Stimulated activated CD8-positive, alpha-beta memory T cell treated with anti-CD3 and anti-CD28 coated beads, Interleukin-4, amount 100 ng/mL, for 1 hour (primary cell): Measurements from ENCODE around the gene CLDND1.

Source experiments
- DNase-seq, 2 donors: peaks; one replicate each; pipeline ENCODE4 v3.0.0-alpha.2; 2020; ENCODE audit warnings: low read depth in 2 of 2, low spot score in 1 of 2

CLDND1 gene

GRCh38 chr3:98552232-98553020 is 29.7 kb upstream of the CLDND1 start:
- DNase-seq, result no peak

GRCh38 chr3:98551754-98552153 is 29.1 kb upstream of the CLDND1 start:
- DNase-seq, result no peak

DNA sequence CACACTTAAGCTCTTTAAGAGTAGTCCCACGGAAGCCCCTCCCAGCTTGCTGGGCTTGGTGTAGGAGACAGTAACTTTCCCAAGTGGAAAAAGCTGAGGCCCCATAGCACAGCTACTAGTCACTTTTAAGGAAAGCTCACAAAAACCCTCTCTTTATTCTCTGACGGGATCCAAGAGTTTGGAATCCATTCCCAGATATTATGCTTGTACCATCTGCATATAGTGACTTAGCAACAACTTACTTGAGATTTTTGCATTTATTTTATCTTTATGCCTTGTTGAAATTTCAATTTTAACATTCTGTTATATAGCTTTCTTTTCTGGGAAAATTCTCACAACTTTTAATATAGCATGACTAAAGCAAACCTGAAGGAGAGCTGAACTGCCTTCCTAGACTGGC is 28.5 kb upstream of the CLDND1 start:
- no peak for DNase-seq

GRCh38 chr3:98550833-98551232 is 28.1 kb upstream of the CLDND1 start:
- no peak for DNase-seq

GRCh38 chr3:98548544-98548943 is 25.8 kb upstream of the CLDND1 start:
- no peak for DNase-seq

DNA sequence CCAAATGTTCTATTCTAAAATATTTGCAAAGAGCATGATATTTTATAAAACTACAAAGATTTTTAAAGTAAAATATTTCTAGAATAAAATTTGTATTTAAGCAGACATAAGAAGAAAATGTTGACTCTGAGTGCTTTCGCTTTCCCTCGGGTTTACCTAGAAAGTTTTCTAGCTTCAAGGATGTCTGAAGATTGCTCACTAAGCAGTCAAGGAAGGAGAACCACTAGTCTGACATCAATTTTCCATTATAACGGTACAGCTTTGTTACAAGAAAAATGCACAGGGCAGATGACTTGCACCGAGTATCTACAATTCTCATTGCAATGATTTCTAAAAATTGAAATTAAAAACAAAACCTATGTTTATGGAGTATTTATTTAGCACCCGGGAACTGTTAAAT is 23.2 kb upstream of the CLDND1 start:
- DNase-seq, result no peak

- no peak for DNase-seq
Measured at GRCh38 chr3:98542623-98543022, 19.9 kb upstream of the CLDND1 start.

GRCh38 chr3:98541695-98542094 is 19.0 kb upstream of the CLDND1 start:
- DNase-seq, result no peak

- no peak for DNase-seq
Measured at GRCh38 chr3:98540346-98540745, 17.6 kb upstream of the CLDND1 start.

DNA sequence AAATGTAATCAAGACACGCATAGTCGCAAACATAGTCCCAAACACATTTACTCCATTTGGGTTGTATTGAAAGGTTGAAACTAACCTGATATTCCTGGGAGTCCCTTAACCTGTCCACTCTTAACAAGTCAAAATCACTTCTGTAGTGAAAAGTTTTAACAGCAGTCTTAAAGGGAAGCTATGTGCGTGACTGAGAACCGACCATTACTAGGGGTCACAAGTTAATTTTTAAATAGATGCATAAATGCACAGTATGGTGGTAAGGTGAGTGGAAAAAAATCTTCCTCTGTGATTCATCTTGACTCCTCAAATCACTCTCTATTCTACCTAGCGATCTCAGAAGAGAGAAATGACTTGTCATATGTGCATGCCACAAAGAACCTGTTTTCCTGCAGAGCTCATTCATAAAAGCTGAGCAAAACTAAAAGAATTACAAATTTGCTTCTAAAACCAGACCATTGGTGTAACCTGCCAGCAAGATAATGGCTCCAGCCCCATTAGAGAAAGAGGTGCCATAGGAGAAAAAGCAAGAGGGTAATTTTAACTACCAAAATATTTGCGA is 13.8 kb upstream of the CLDND1 start:
- no peak for DNase-seq

- DNase-seq, result no peak
Measured at GRCh38 chr3:98534734-98535133, 12.0 kb upstream of the CLDND1 start.

GRCh38 chr3:98534168-98534567 is 11.5 kb upstream of the CLDND1 start:
- no peak for DNase-seq

DNA sequence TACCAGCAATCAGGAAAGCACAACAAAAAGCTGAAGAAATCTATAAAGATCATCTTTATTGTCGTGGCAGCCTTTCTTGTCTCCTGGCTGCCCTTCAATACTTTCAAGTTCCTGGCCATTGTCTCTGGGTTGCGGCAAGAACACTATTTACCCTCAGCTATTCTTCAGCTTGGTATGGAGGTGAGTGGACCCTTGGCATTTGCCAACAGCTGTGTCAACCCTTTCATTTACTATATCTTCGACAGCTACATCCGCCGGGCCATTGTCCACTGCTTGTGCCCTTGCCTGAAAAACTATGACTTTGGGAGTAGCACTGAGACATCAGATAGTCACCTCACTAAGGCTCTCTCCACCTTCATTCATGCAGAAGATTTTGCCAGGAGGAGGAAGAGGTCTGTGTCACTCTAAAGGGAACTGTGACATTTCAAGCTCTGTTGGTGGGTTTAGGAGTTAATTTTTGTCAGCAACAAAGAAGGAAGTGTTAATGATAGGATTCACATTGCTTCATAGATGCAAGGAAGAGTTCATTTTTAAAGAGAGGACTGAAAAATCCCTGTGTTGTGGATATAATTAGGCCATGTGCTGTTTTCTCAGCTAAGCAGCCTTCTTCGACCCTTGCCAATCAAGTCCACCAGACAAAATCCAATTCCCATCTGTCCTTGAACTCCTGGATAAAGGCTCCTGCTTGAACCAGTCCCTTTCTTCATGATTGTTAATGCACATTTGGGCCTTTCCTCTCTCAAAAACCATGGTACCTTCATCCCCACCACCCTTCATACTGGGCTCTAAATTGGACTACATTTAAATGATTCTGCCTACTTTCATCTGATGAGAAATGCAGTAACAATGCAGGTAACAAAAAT is 10.2 kb upstream of the CLDND1 start:
- DNase-seq, result no peak

GRCh38 chr3:98532275-98532637 is 9.6 kb upstream of the CLDND1 start:
- no peak for DNase-seq

GRCh38 chr3:98531622-98532274 is 9.0 kb upstream of the CLDND1 start, which contains the start of gene GPR15:
TSS of gene GPR15 (plus strand) at chr3:98531978. CDS start at chr3:98532034, 56 bp downstream.
- DNase-seq, result no peak

GRCh38 chr3:98530676-98531075 is 8.0 kb upstream of the CLDND1 start:
- no peak for DNase-seq

- DNase-seq, result no peak
Measured at GRCh38 chr3:98529856-98530459, 7.3 kb upstream of the CLDND1 start.

DNA sequence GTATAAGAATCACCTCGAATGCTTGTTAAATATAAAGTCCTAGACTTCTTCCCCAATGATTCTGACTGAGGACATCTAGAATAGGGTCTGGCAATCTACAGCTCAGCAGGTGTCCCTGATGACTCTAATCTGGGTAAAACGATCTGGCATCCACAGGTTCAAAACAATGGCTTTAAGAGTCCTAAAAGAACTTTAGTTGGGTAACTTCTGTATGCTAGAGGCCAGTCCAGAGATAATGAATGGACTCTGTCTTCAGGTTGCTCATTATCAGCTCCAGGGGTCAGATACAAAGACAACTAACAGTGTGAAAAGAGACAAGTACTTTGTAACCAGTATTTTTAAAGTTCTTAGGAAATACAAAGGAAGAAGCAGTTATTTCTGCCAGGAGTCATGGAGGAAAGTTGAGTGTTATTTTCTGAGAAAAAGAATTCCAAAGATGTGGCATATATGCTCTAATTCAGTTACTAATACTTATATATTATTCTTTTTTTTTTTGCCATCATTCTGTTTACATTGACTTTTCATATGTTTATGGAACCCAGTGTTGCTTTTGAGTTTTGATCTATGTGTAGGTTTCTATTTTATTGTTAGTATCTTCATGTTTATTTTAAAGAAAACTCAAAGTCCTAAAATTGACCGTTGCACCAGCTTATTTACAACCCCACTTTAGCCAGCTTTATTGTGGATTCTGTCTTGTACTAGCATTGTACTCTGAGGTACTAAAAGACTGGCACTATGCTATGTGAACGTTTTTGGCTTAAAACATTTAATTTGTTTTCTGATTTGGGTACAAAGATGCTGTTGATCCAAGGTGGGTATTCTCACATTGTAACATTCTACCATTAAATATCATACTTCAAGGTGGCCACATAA is 6.0 kb upstream of the CLDND1 start:
- no peak for DNase-seq

GRCh38 chr3:98525494-98525893 is 2.8 kb upstream of the CLDND1 start:
- DNase-seq, result no peak

GRCh38 chr3:98521897-98522543 is 682 bp downstream of the CLDND1 start:
- peak in 1 of 2 donors; percentile 23 for DNase-seq
